Fibroblast of lung (primary cell): ENCODE data around the gene CTDNEP1. TPM values are rescaled to one million over a fixed set of nuclear protein-coding genes. Genes with fewer than 3 reads are reported as not detected.
"Not testable (repeated sequence)": the region's sequence is repeated elsewhere in the genome, so short reads cannot be mapped to it uniquely, and the experiment has no call there.

Experiments used
- DNase-seq, 2 donors: peaks; one replicate each; pipeline versions ENCODE4 v3.0.0 to v3.0.0-alpha.2; 2010; ENCODE audit warnings: low read depth in 2 of 2
- H2AFZ ChIP-seq: 2 replicates; pipeline ENCODE4 v1.5.1; 2012; ENCODE audit warnings: low read length, control low read depth, inconsistent platforms
- H3K27ac ChIP-seq: 2 replicates; pipeline ENCODE4 v1.5.1; 2011; ENCODE audit warnings: low read length, control low read depth; ENCODE audit not compliant: insufficient read depth
- H3K27me3 ChIP-seq: 2 replicates; pipeline ENCODE4 v1.5.1; 2011; ENCODE audit warnings: mild to moderate bottlenecking, low read length; ENCODE audit not compliant: control insufficient read depth, insufficient read depth
- H3K36me3 ChIP-seq: 2 replicates; pipeline ENCODE4 v1.5.1; 2011; ENCODE audit warnings: low read length; ENCODE audit not compliant: control insufficient read depth, insufficient read depth
- H3K4me1 ChIP-seq: 2 replicates; pipeline ENCODE4 v1.5.1; 2011; ENCODE audit warnings: low read length; ENCODE audit not compliant: control insufficient read depth, insufficient read depth; ENCODE audit errors: extremely low read depth
- H3K4me2 ChIP-seq: 2 replicates; pipeline ENCODE4 v1.5.1; 2011; ENCODE audit warnings: low read length, control low read depth; ENCODE audit not compliant: insufficient read depth; ENCODE audit errors: extremely low read depth
- H3K4me3 ChIP-seq, 4 experiments: fragments of 200-600 bp in 1 of 4; sonication (generic) in 1 of 4; replicated peaks in 1 of 4; 2 replicates each; pipeline ENCODE4 v1.5.1; 2011 to 2016; ENCODE audit warnings: low read length in 4 of 4, low read depth in 3 of 4, mild to moderate bottlenecking in 3 of 4, control low read depth in 2 of 4, inconsistent platforms in 1 of 4, mixed read lengths in 1 of 4; ENCODE audit not compliant: insufficient read depth in 1 of 4; ENCODE audit errors: control extremely low read depth in 1 of 4
- H3K79me2 ChIP-seq: 2 replicates; pipeline ENCODE4 v1.5.1; 2012; ENCODE audit warnings: mild to moderate bottlenecking, low read length, inconsistent platforms; ENCODE audit not compliant: control insufficient read depth, insufficient read depth
- H3K9ac ChIP-seq: 2 replicates; pipeline ENCODE4 v1.5.1; 2011; ENCODE audit warnings: mild to moderate bottlenecking, low read length, control low read depth; ENCODE audit not compliant: insufficient read depth
- H3K9me3 ChIP-seq: 2 replicates; pipeline ENCODE4 v1.5.1; 2012; ENCODE audit warnings: low read depth, low read length; ENCODE audit not compliant: control insufficient read depth, insufficient read depth
- H4K20me1 ChIP-seq: 2 replicates; pipeline ENCODE4 v1.5.1; 2011; ENCODE audit warnings: low read length; ENCODE audit not compliant: control insufficient read depth, insufficient read depth; ENCODE audit errors: extremely low read depth
- EZH2 ChIP-seq: IDR thresholded peaks from 2 replicates; pipeline ENCODE4 v1.5.1; 2012; ENCODE audit warnings: low read length, control low read depth, mild to moderate bottlenecking; ENCODE audit errors: missing control alignments
- polyA plus RNA-seq, 2 donors: library from polyadenylated mRNA; depleted of rRNA in 1 of 2; stranded (reverse) in 1 of 2; unstranded in 1 of 2; fragments of >200 nt; gene quantifications; 2 replicates each; pipeline ENCODE4 v1.2.1, GENCODE V29; 2011 to 2012; ENCODE audit warnings: missing spikeins in 1 of 2
- total RNA-seq: library from RNA; depleted of rRNA; stranded (reverse); fragments of >200 nt; gene quantifications from 2 replicates; pipeline ENCODE4 v1.2.1, GENCODE V29; 2014
- TF ChIP-seq, protein P1 (sequence below), 2 donors: IDR thresholded peaks in 1 of 2; conservative IDR thresholded peaks in 1 of 2; 1 replicate in 1 of 2; 2 replicates in 1 of 2; pipeline ENCODE4 v1.5.1; 2011 to 2012; ENCODE audit warnings: low read length in 2 of 2, control low read depth in 1 of 2, inconsistent platforms in 1 of 2, low read depth in 1 of 2, mild to moderate bottlenecking in 1 of 2

Gene CTDNEP1
- total and polyA plus RNA-seq, 2 donors (not counting 1 experiment from before 2014, with no cell fraction given): 40.5 to 134 TPM

DNA sequence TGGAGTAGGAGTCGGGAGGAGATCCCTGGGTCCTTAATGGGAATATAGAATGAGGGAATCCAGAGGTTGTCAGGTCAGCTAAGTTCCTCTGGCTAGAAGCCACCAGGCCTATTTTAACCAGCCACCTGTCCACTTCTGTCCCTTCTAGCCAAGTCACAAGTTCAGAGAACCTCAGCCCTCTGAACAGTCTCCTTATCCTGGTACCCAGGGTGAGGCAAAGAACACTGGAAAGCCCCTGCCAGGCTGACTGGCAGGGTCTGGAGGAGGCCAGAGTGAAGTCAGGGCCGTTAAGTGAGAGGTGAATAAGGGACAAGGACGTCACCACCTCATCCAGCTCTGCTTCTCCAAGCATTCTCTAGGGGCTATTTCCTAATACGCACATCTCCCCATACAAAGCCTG lies 2.7 kb downstream of the CTDNEP1 start:
- Histone ChIP-seq H4K20me1 (no peaks in the 10 kb centered on the region), H3K9ac (no peak overlapping the region), H3K4me3 (peak overlapping the region in 1 of 4 experiments; percentile 21), H3K4me1 (peaks cover 7% of the 10 kb centered on the region), H3K9me3 (no peaks in the 10 kb centered on the region), H3K27ac (no peak overlapping the region), H2AFZ (no peak overlapping the region), H3K4me2 (no peak overlapping the region), H3K79me2 (peaks cover 60% of the 10 kb centered on the region), H3K27me3 (no peaks in the 10 kb centered on the region), H3K36me3 (peaks cover 8% of the 10 kb centered on the region)
- DNase-seq: no peak
- TF ChIP-seq, protein P1, sequence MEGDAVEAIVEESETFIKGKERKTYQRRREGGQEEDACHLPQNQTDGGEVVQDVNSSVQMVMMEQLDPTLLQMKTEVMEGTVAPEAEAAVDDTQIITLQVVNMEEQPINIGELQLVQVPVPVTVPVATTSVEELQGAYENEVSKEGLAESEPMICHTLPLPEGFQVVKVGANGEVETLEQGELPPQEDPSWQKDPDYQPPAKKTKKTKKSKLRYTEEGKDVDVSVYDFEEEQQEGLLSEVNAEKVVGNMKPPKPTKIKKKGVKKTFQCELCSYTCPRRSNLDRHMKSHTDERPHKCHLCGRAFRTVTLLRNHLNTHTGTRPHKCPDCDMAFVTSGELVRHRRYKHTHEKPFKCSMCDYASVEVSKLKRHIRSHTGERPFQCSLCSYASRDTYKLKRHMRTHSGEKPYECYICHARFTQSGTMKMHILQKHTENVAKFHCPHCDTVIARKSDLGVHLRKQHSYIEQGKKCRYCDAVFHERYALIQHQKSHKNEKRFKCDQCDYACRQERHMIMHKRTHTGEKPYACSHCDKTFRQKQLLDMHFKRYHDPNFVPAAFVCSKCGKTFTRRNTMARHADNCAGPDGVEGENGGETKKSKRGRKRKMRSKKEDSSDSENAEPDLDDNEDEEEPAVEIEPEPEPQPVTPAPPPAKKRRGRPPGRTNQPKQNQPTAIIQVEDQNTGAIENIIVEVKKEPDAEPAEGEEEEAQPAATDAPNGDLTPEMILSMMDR (conservative IDR thresholded peaks at IDR 0.05 in 1 of 2, IDR thresholded peaks at IDR 0.05 in 1 of 2; ENCODE audit: low read depth in 1 of 2, low read length in 2 of 2): no peak
- TF ChIP-seq EZH2: no peak

DNA sequence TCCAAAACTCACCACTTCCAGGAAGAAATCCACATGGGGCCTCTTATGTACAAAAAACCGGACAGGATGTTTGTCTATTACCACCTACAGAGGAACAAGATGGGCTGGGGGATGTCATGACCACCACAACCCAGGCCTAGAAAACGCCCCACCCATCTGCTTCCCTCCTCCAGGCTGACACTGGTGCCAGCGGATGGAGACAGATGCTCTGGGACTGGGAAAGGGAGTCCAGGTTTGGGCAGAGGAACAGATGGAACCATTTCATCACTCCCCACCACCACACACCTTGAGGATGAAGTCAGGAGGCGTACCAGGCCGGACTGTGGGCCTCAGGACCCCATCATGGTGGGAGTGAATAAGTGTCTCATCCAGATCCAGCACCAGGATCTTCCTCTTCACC lies 4.8 kb downstream of the CTDNEP1 start:
- H3K9me3 ChIP-seq: no peaks in the 10 kb centered on the region
- H2AFZ ChIP-seq: no peak overlapping the region
- peaks cover 8% of the 10 kb centered on the region for H3K36me3 ChIP-seq
- no peak overlapping the region for H3K9ac ChIP-seq
- H3K4me2 ChIP-seq: no peak overlapping the region
- H3K27ac ChIP-seq: no peak overlapping the region
- no peak for TF ChIP-seq EZH2
- TF ChIP-seq, protein P1 (conservative IDR thresholded peaks at IDR 0.05 in 1 of 2, IDR thresholded peaks at IDR 0.05 in 1 of 2; ENCODE audit: low read depth in 1 of 2, low read length in 2 of 2): no peak
- H3K4me1 ChIP-seq: peaks cover 9% of the 10 kb centered on the region
- H3K27me3 ChIP-seq: no peaks in the 10 kb centered on the region
- DNase-seq: no peak
- H4K20me1 ChIP-seq: no peaks in the 10 kb centered on the region
- H3K79me2 ChIP-seq: peaks cover 55% of the 10 kb centered on the region
- no peak overlapping the region for H3K4me3 ChIP-seq

DNA sequence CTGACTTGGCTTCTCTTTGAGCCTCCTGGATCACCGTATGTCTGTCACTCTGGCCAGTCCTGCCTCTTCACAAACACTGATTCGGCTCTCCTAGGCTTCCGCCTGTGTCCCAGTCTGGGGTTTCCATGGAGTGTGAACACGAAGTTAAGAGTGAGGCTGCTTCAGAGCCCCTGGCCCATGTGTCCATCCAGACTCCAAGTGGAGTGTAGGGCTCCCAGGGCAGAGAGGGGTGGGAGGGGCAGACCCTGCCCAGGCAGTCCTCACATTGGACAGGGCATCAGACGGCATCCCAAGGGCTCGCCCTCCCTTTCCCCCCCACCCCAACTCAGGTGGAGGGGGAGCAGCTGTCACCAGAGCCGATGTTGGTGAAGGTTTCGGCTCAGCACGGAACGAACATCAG lies 7.7 kb downstream of the CTDNEP1 start:
- H3K4me2 ChIP-seq, H3K27me3 ChIP-seq, H3K9me3 ChIP-seq, H2AFZ ChIP-seq, H3K9ac ChIP-seq, H4K20me1 ChIP-seq, DNase-seq: not testable (repeated sequence)
- peak overlapping the region; percentile 97 for H3K27ac ChIP-seq
- peaks cover 14% of the 10 kb centered on the region for H3K36me3 ChIP-seq
- H3K4me1 ChIP-seq: peaks cover 13% of the 10 kb centered on the region
- H3K79me2 ChIP-seq: peaks cover 50% of the 10 kb centered on the region
- H3K4me3 ChIP-seq: peak overlapping the region in 1 of 4 experiments; percentile 96
